ENCODE results near the gene ZBTB43.

Gene ZBTB43

GRCh38 chr9:126830827-126831226 is 26.0 kb downstream of the ZBTB43 start:
- DNase-seq (ENCODE audit: low spot score) = no peak

- DNase-seq (ENCODE audit: low spot score) = no peak
These were observed 27.6 kb downstream of the ZBTB43 start for GRCh38 chr9:126832440-126832839.

GRCh38 chr9:126833020-126833419 is 28.2 kb downstream of the ZBTB43 start:
- no peak for DNase-seq (ENCODE audit: low spot score)

GRCh38 chr9:126833710-126834345 is 29.0 kb downstream of the ZBTB43 start:
- no peak for DNase-seq (ENCODE audit: low spot score)

GRCh38 chr9:126834672-126835071 is 29.8 kb downstream of the ZBTB43 start:
- DNase-seq (ENCODE audit: low spot score) = no peak

- DNase-seq (ENCODE audit: low spot score) = no peak
These were observed 31.4 kb downstream of the ZBTB43 start for GRCh38 chr9:126836216-126836615.

GRCh38 chr9:126838055-126838811 is 33.4 kb downstream of the ZBTB43 start:
- no peak for DNase-seq (ENCODE audit: low spot score)

GRCh38 chr9:126838895-126839294 is 34.1 kb downstream of the ZBTB43 start:
- DNase-seq (ENCODE audit: low spot score) = no peak

- DNase-seq (ENCODE audit: low spot score) = no peak
These were observed 34.5 kb downstream of the ZBTB43 start for GRCh38 chr9:126839301-126839700.

- DNase-seq (ENCODE audit: low spot score) = no peak
These were observed 37.5 kb downstream of the ZBTB43 start for GRCh38 chr9:126842220-126842842.

- no peak for DNase-seq (ENCODE audit: low spot score)
These were observed 38.3 kb downstream of the ZBTB43 start for GRCh38 chr9:126842977-126843799.

- DNase-seq (ENCODE audit: low spot score) = no peak
These were observed 39.2 kb downstream of the ZBTB43 start for GRCh38 chr9:126844085-126844484.

- DNase-seq (ENCODE audit: low spot score) = no peak
These were observed 42.2 kb downstream of the ZBTB43 start for GRCh38 chr9:126847051-126847450.

- DNase-seq (ENCODE audit: low spot score) = no peak
These were observed 44.9 kb downstream of the ZBTB43 start for GRCh38 chr9:126849591-126850225.

GRCh38 chr9:126851286-126851880 is 46.5 kb downstream of the ZBTB43 start:
- DNase-seq (ENCODE audit: low spot score) = no peak

- DNase-seq (ENCODE audit: low spot score) = no peak
These were observed 47.3 kb downstream of the ZBTB43 start for GRCh38 chr9:126852086-126852688.

- no peak for DNase-seq (ENCODE audit: low spot score)
These were observed 48.8 kb downstream of the ZBTB43 start for GRCh38 chr9:126853667-126854066.

- DNase-seq (ENCODE audit: low spot score) = no peak
These were observed 49.9 kb downstream of the ZBTB43 start for GRCh38 chr9:126854734-126855133.

- no peak for DNase-seq (ENCODE audit: low spot score)
These were observed 51.6 kb downstream of the ZBTB43 start for GRCh38 chr9:126856326-126856877.

GRCh38 chr9:126857261-126857960 is 52.6 kb downstream of the ZBTB43 start:
- no peak for DNase-seq (ENCODE audit: low spot score)

Data from HuH-7 (cell line).